ENCODE data around the gene SLC6A13. TPM values are rescaled to one million over a fixed set of nuclear protein-coding genes. Genes with fewer than 3 reads are reported as not detected.

Gene SLC6A13
- total RNA-seq, 2 experiments from 2014 or later, result 0.09 TPM; not detected in 1

DNA sequence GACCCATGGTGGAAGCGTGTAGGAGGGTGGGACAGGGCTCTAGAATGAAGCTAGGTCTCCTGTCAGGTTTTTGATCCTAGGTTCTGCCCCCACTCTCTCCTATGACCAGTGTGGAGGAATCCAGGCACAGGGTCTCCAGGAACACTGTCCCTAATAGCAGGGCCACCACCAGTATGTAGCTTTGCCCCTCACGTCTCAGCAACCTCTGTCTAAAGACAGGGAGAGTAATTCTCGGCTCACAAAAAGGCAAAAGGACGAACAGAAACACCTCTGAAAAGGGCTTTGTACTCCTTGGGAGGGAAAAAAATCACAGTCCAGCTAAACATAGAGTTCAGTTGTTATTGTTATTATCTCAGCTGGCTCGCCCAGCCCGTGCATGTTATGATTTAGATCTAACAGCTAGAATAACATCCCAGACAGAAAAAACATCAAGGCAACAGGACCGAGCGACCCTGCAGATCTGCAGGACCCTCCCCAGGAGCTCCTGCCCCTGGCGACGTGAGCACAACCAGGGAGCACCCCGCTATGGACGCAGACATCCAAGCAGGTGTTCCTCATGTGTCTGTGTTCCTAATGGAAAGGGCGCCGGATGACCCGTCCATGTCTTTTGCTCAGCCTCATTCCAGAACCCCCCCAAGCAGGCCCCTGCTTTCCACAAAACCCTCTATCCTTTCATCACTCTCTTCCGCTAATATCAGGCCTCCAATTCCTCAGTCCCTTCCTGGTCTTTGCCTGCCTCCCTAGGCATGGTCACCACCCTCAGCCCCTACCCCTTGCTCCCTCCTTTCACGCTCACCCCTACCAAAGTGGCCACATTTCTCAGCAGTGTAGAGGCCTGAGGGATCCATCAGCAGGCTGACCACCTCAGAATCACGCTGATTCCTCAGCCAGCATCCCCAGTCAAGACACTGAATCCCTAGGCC lies 34.5 kb downstream of the SLC6A13 start:
- H3K9me3 ChIP-seq (ENCODE audit: low read length), result no peaks in the 10 kb centered on the region
- H2AFZ ChIP-seq (ENCODE audit: low read length), result no peak overlapping the region
- no peaks in the 10 kb centered on the region for H3K36me3 ChIP-seq (ENCODE audit: insufficient read depth, low read length)
- DNase-seq (ENCODE audit: low spot score), result no peak
- H3K4me3 ChIP-seq (ENCODE audit: low read depth, low read length, poor library complexity, severe bottlenecking), result no peak overlapping the region
- ChIA-PET CTCF (ENCODE audit: unreplicated experiment) (no interaction called here), POLR2A (no interaction called here)
- no TSS peak for BruUV-seq (replicated peaks)
- no peak overlapping the region for H3K4me2 ChIP-seq (ENCODE audit: low read length)
- no peaks in the 10 kb centered on the region for H3K79me2 ChIP-seq (ENCODE audit: insufficient read depth, low read depth, low read length)
- no peak overlapping the region for H3K27ac ChIP-seq (ENCODE audit: low read depth, low read length, poor library complexity, severe bottlenecking)
- intact Hi-C loops (cut with micrococcal nuclease; ENCODE audit: unreplicated experiment), result no loop called here
- no peaks in the 10 kb centered on the region for H4K20me1 ChIP-seq (ENCODE audit: insufficient read depth, low read length)
- TF ChIP-seq, protein P1, sequence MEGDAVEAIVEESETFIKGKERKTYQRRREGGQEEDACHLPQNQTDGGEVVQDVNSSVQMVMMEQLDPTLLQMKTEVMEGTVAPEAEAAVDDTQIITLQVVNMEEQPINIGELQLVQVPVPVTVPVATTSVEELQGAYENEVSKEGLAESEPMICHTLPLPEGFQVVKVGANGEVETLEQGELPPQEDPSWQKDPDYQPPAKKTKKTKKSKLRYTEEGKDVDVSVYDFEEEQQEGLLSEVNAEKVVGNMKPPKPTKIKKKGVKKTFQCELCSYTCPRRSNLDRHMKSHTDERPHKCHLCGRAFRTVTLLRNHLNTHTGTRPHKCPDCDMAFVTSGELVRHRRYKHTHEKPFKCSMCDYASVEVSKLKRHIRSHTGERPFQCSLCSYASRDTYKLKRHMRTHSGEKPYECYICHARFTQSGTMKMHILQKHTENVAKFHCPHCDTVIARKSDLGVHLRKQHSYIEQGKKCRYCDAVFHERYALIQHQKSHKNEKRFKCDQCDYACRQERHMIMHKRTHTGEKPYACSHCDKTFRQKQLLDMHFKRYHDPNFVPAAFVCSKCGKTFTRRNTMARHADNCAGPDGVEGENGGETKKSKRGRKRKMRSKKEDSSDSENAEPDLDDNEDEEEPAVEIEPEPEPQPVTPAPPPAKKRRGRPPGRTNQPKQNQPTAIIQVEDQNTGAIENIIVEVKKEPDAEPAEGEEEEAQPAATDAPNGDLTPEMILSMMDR (conservative IDR thresholded peaks at IDR 0.05; ENCODE audit: low read length), result no peak
- no peak for TF ChIP-seq EZH2phosphoT487 (IDR thresholded peaks at IDR 0.05; ENCODE audit: borderline replicate concordance, low read depth, low read length)
- no peaks in the 10 kb centered on the region for H3K9me2 ChIP-seq (ENCODE audit: insufficient read depth, low read length)
- H3K4me1 ChIP-seq (ENCODE audit: insufficient read depth, low read length, poor library complexity, severe bottlenecking), result no peaks in the 10 kb centered on the region

- BruUV-seq (replicated peaks), result no TSS peak
- H3K9me3 ChIP-seq (ENCODE audit: low read length), result no peaks in the 10 kb centered on the region
- intact Hi-C loops (cut with micrococcal nuclease; ENCODE audit: unreplicated experiment), result no loop called here
- H3K36me3 ChIP-seq (ENCODE audit: insufficient read depth, low read length), result no peaks in the 10 kb centered on the region
- TF ChIP-seq, protein P1 (conservative IDR thresholded peaks at IDR 0.05; ENCODE audit: low read length), result no peak
- TF ChIP-seq EZH2phosphoT487 (IDR thresholded peaks at IDR 0.05; ENCODE audit: borderline replicate concordance, low read depth, low read length), result no peak
- ChIA-PET POLR2A (no interaction called here), CTCF (ENCODE audit: unreplicated experiment) (no interaction called here)
- DNase-seq (ENCODE audit: low spot score), result no peak
- H3K9me2 ChIP-seq (ENCODE audit: insufficient read depth, low read length), result no peaks in the 10 kb centered on the region
- no peaks in the 10 kb centered on the region for H4K20me1 ChIP-seq (ENCODE audit: insufficient read depth, low read length)
- H2AFZ ChIP-seq (ENCODE audit: low read length), result no peak overlapping the region
- H3K4me1 ChIP-seq (ENCODE audit: insufficient read depth, low read length, poor library complexity, severe bottlenecking), result no peaks in the 10 kb centered on the region
- H3K4me3 ChIP-seq (ENCODE audit: low read depth, low read length, poor library complexity, severe bottlenecking), result no peak overlapping the region
- no peak overlapping the region for H3K4me2 ChIP-seq (ENCODE audit: low read length)
- H3K79me2 ChIP-seq (ENCODE audit: insufficient read depth, low read depth, low read length), result no peaks in the 10 kb centered on the region
- no peak overlapping the region for H3K27ac ChIP-seq (ENCODE audit: low read depth, low read length, poor library complexity, severe bottlenecking)
Observed at GRCh38 chr12:227286-227915, 35.2 kb downstream of the SLC6A13 start.

DNA sequence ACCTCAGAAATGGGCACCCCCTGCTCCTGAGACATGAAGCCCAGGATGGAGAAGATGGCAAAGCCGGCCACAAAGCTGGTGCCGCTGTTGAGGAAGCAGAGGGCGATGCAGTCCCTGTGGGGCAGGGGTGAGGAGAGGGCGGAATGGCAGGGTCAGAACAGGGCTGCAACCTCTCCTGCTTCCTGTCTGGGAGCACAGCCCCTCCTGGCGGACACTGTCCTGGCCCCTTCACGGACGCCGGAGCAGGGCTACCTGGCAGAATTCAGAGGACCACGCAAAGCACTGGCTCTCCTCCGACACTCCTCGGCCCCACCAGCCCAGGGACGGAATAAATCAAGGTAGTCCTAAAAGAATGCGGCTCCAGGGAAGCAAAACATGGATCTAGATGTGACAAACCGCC lies 36.2 kb downstream of the SLC6A13 start:
- no peaks in the 10 kb centered on the region for H3K9me2 ChIP-seq (ENCODE audit: insufficient read depth, low read length)
- H3K27ac ChIP-seq (ENCODE audit: low read depth, low read length, poor library complexity, severe bottlenecking), result no peak overlapping the region
- no peak for TF ChIP-seq EZH2phosphoT487 (IDR thresholded peaks at IDR 0.05; ENCODE audit: borderline replicate concordance, low read depth, low read length)
- TF ChIP-seq, protein P1 (conservative IDR thresholded peaks at IDR 0.05; ENCODE audit: low read length), result no peak
- no peak overlapping the region for H3K4me2 ChIP-seq (ENCODE audit: low read length)
- no peaks in the 10 kb centered on the region for H3K79me2 ChIP-seq (ENCODE audit: insufficient read depth, low read depth, low read length)
- intact Hi-C loops (cut with micrococcal nuclease; ENCODE audit: unreplicated experiment), result no loop called here
- DNase-seq (ENCODE audit: low spot score), result no peak
- no peaks in the 10 kb centered on the region for H3K4me1 ChIP-seq (ENCODE audit: insufficient read depth, low read length, poor library complexity, severe bottlenecking)
- BruUV-seq (replicated peaks), result no TSS peak
- no peaks in the 10 kb centered on the region for H4K20me1 ChIP-seq (ENCODE audit: insufficient read depth, low read length)
- POLR2A ChIA-PET, result no interaction called here
- CTCF ChIA-PET (ENCODE audit: unreplicated experiment), result no interaction called here
- H3K9me3 ChIP-seq (ENCODE audit: low read length), result no peaks in the 10 kb centered on the region
- H2AFZ ChIP-seq (ENCODE audit: low read length), result no peak overlapping the region
- no peaks in the 10 kb centered on the region for H3K36me3 ChIP-seq (ENCODE audit: insufficient read depth, low read length)
- H3K4me3 ChIP-seq (ENCODE audit: low read depth, low read length, poor library complexity, severe bottlenecking), result no peak overlapping the region

Data from OCI-LY7 (cell line).